DND-41 (cell line): ENCODE results near the gene ZNF160.

ENCODE experiments used
- ATAC-seq: fragments of 200-7000 bp; cut with Tn5 transposase; 3 replicates; pipeline ENCODE4 v1.9.1; 2021; ENCODE audit warnings: low read depth; ENCODE audit not compliant: insufficient read depth
- DNase-seq: peaks from one replicate; pipeline ENCODE4 v3.0.0-alpha.2; 2020
- H2AFZ ChIP-seq: 2 replicates; pipeline ENCODE4 v1.6.0; 2012; ENCODE audit warnings: low read depth, low read length
- H3K27ac ChIP-seq: 2 replicates; pipeline ENCODE4 v1.5.1; 2012; ENCODE audit warnings: low read length, inconsistent platforms
- H3K27me3 ChIP-seq: fragments of 200-600 bp; sonication (generic); 2 replicates; pipeline ENCODE4 v1.6.0; 2012; ENCODE audit warnings: low read length, mild to moderate bottlenecking, inconsistent platforms; ENCODE audit not compliant: insufficient read depth, poor library complexity
- H3K36me3 ChIP-seq: 2 replicates; pipeline ENCODE4 v1.5.1; 2012; ENCODE audit warnings: low read length, inconsistent platforms; ENCODE audit not compliant: insufficient read depth
- H3K4me1 ChIP-seq: 2 replicates; pipeline ENCODE4 v1.5.1; 2012; ENCODE audit warnings: mild to moderate bottlenecking, low read length; ENCODE audit not compliant: insufficient read depth
- H3K4me2 ChIP-seq: 2 replicates; pipeline ENCODE4 v1.6.0; 2012; ENCODE audit warnings: mild to moderate bottlenecking, moderate library complexity, low read length, inconsistent platforms; ENCODE audit not compliant: insufficient read depth
- H3K4me3 ChIP-seq, 2 experiments: fragments of 200-600 bp in 1 of 2; shearing (Covaris generic) in 1 of 2; 2 replicates each; pipeline ENCODE4 v1.5.1; 2012 to 2016; ENCODE audit warnings: inconsistent platforms in 2 of 2, low read length in 2 of 2, mild to moderate bottlenecking in 2 of 2, low read depth in 1 of 2, moderate library complexity in 1 of 2
- H3K79me2 ChIP-seq: 2 replicates; pipeline ENCODE4 v1.6.0; 2012; ENCODE audit warnings: low read length, inconsistent platforms; ENCODE audit not compliant: insufficient read depth
- H3K9ac ChIP-seq: 2 replicates; pipeline ENCODE4 v1.6.0; 2012; ENCODE audit warnings: low read depth, mild to moderate bottlenecking, inconsistent platforms, low read length, moderate library complexity
- H3K9me3 ChIP-seq: 2 replicates; pipeline ENCODE4 v1.5.1; 2012; ENCODE audit warnings: low read length, moderate library complexity, mild to moderate bottlenecking, inconsistent platforms; ENCODE audit not compliant: insufficient read depth, severe bottlenecking
- H4K20me1 ChIP-seq: 2 replicates; pipeline ENCODE4 v1.6.0; 2012; ENCODE audit warnings: low read length; ENCODE audit not compliant: insufficient read depth
- EZH2 ChIP-seq: IDR thresholded peaks from 3 replicates; pipeline ENCODE4 v1.6.1; 2012; ENCODE audit warnings: borderline replicate concordance, low read depth, mild to moderate bottlenecking, moderate library complexity, low read length, inconsistent platforms; ENCODE audit not compliant: severe bottlenecking
- TF ChIP-seq, protein P1 (sequence below): IDR thresholded peaks from 2 replicates; pipeline ENCODE4 v1.5.1; 2012; ENCODE audit warnings: borderline replicate concordance, low read length, moderate library complexity, mild to moderate bottlenecking; ENCODE audit not compliant: poor library complexity, severe bottlenecking; ENCODE audit errors: extremely low read depth

Gene ZNF160

DNA sequence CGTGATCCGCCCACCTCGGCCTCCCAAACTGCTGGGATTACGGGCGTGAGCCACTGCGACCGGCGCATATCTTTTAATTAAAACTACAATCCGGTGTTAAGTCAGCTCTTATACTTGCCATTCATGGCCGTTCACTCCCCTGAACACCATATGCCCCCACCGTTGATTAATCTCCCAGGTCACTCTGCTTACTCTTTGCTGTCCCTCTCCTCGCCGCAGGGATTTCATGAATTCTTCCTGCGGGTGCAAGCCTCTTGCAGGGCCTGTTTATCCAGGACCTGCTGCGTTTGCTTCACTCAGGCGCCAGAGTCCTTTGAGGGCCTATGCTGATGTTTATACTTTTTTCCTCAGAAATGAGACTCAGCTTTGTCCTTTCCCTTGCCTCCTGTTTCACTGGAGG, 57.7 kb downstream of the ZNF160 start:
- no peaks in the 10 kb centered on the region for H3K9me3 ChIP-seq
- H3K27me3 ChIP-seq: no peaks in the 10 kb centered on the region
- H3K4me1 ChIP-seq: no peaks in the 10 kb centered on the region
- no peak overlapping the region for H3K4me3 ChIP-seq
- H4K20me1 ChIP-seq: no peaks in the 10 kb centered on the region
- H2AFZ ChIP-seq: no peak overlapping the region
- no peak overlapping the region for H3K9ac ChIP-seq
- no peaks in the 10 kb centered on the region for H3K36me3 ChIP-seq
- no peak overlapping the region for H3K4me2 ChIP-seq
- TF ChIP-seq, protein P1, sequence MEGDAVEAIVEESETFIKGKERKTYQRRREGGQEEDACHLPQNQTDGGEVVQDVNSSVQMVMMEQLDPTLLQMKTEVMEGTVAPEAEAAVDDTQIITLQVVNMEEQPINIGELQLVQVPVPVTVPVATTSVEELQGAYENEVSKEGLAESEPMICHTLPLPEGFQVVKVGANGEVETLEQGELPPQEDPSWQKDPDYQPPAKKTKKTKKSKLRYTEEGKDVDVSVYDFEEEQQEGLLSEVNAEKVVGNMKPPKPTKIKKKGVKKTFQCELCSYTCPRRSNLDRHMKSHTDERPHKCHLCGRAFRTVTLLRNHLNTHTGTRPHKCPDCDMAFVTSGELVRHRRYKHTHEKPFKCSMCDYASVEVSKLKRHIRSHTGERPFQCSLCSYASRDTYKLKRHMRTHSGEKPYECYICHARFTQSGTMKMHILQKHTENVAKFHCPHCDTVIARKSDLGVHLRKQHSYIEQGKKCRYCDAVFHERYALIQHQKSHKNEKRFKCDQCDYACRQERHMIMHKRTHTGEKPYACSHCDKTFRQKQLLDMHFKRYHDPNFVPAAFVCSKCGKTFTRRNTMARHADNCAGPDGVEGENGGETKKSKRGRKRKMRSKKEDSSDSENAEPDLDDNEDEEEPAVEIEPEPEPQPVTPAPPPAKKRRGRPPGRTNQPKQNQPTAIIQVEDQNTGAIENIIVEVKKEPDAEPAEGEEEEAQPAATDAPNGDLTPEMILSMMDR: no peak
- no peak for TF ChIP-seq EZH2
- no peak for ATAC-seq
- DNase-seq: no peak
- H3K27ac ChIP-seq: no peak overlapping the region
- H3K79me2 ChIP-seq: no peaks in the 10 kb centered on the region

DNA sequence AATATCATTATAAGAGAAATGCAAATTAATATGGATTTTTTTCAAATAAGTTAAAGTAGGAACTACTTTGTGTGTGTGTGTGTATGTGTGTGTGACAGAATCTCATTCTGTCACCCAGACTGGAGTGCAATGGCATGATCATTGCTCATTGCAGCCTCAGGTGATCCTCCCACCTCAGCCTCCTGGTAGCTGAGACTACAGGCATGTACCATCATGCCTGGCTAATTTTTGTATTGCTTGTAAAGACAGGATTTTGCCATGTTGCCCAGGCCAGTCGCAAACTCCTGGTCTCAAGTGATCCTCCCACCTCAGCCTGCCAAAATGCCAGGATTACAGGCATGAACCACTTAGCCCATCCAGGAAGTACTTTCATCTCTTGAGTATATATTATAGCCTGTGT, 61.9 kb downstream of the ZNF160 start:
- H3K4me3 ChIP-seq: no peak overlapping the region
- no peaks in the 10 kb centered on the region for H3K9me3 ChIP-seq
- H2AFZ ChIP-seq: no peak overlapping the region
- H3K79me2 ChIP-seq: no peaks in the 10 kb centered on the region
- H3K4me2 ChIP-seq: no peak overlapping the region
- H3K9ac ChIP-seq: no peak overlapping the region
- H4K20me1 ChIP-seq: no peaks in the 10 kb centered on the region
- H3K27me3 ChIP-seq: no peaks in the 10 kb centered on the region
- DNase-seq (no peak), ATAC-seq (no peak)
- no peak overlapping the region for H3K27ac ChIP-seq
- TF ChIP-seq, protein P1: no peak
- no peak for TF ChIP-seq EZH2
- no peaks in the 10 kb centered on the region for H3K4me1 ChIP-seq
- H3K36me3 ChIP-seq: no peaks in the 10 kb centered on the region

DNA sequence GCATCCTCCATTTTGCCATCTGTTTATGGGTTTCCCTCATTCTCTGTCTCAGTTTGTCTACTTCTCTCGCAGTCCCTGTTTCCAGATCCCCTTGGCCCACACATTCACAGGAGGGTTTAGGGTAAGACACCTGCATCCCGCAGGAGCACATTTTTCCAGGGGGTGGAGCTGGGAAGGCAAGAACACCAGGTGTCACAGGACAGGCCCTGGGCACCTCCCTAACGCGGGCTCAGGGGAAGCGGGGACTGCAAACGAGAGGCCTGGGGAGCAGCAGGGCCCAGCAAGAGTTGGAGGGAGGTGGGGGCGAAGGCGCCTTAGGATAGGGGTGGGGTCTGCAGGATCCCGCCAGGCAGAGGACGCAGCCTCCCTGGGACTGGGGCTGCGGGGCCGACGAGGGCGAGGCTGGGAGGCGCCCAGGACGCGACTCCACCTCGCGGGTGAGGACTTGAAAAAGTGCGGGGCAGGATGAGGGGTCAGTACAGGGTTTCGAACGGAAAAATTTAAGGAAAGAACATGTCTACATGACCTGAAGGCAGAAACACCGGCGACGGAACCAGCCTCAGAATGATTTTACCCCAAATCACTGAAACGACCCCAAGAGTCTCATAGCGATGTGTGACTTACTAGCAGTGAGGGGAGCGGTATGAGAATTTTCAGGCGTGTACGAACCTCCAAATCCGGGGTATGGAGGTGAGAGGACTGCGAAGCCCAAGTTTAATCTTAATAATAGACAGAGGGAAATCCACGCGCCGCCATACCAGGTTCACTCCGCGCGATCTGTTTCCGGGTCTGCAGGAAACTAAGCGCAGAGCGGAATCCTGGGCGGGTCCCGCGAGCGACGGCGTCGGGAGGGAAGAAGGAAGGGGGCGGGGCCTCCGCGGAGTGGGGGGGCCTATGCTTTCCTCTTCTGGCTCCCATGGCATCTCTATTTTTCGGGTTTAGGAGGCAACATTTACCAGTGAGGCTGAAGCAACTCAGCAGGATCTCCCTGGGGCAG, 65.8 kb downstream of the ZNF160 start:
- DNase-seq (no peak), ATAC-seq (no peak)
- H2AFZ ChIP-seq: no peak overlapping the region
- H3K27ac ChIP-seq: no peak overlapping the region
- no peak overlapping the region for H3K4me3 ChIP-seq
- H3K9ac ChIP-seq: no peak overlapping the region
- H3K4me1 ChIP-seq: no peaks in the 10 kb centered on the region
- TF ChIP-seq, protein P1: no peak
- TF ChIP-seq EZH2: no peak
- no peaks in the 10 kb centered on the region for H3K79me2 ChIP-seq
- H3K9me3 ChIP-seq: no peaks in the 10 kb centered on the region
- no peak overlapping the region for H3K4me2 ChIP-seq
- no peaks in the 10 kb centered on the region for H3K36me3 ChIP-seq
- no peaks in the 10 kb centered on the region for H3K27me3 ChIP-seq
- H4K20me1 ChIP-seq: no peaks in the 10 kb centered on the region
